WTC11 (cell line): Measurements from ENCODE around the gene EBLN2. TPM values are rescaled to one million over a fixed set of nuclear protein-coding genes. Genes with fewer than 3 reads are reported as not detected.

Experiments used
- ATAC-seq: fragments of 200-7000 bp; cut with Tn5 transposase; 2 replicates; pipeline ENCODE4 v1.10.0; 2021; ENCODE audit warnings: mild to moderate bottlenecking, moderate library complexity
- CTCF ChIA-PET: fragments of 300-600 bp; sonication (Branson Sonifier 250); formaldehyde crosslinking; loops from one replicate; lab custom pipeline; 2021; ENCODE audit warnings: antibody characterized with exemption; lab: Charles Lee
- POLR2A ChIA-PET: fragments of 350-600 bp; sonication (Branson Sonifier 250); formaldehyde crosslinking; loops from one replicate; lab custom pipeline; 2021; ENCODE audit warnings: antibody characterized with exemption; lab: Charles Lee
- DNase-seq: peaks from one replicate; pipeline ENCODE4 v3.0.0; 2021; ENCODE audit warnings: low spot score
- H3K27ac Mint-ChIP-seq: 2 replicates; pipeline ENCODE4 v1.8.0; 2021; ENCODE audit warnings: mixed read lengths
- H3K27me3 Mint-ChIP-seq: 2 replicates; pipeline ENCODE4 v1.8.0; 2021; ENCODE audit warnings: low read depth, mild to moderate bottlenecking, moderate library complexity, mixed read lengths
- H3K36me3 Mint-ChIP-seq: 2 replicates; pipeline ENCODE4 v1.8.0; 2021; ENCODE audit warnings: mixed read lengths
- H3K4me1 Mint-ChIP-seq: 2 replicates; pipeline ENCODE4 v1.8.0; 2022; ENCODE audit warnings: mixed read lengths
- H3K4me3 Mint-ChIP-seq: 2 replicates; pipeline ENCODE4 v1.8.0; 2021; ENCODE audit warnings: mild to moderate bottlenecking, moderate library complexity, mixed read lengths
- H3K9me3 Mint-ChIP-seq: 2 replicates; pipeline ENCODE4 v1.8.0; 2021; ENCODE audit warnings: mixed read lengths
- ARID4B ChIP-seq: sonication (generic); formaldehyde crosslinking; IDR thresholded peaks from 2 replicates; pipeline ENCODE4 v1.8.0; 2023; ENCODE audit warnings: missing genetic modification reagents, mild to moderate bottlenecking, borderline replicate concordance
- CREB1 ChIP-seq: sonication (generic); formaldehyde crosslinking; IDR thresholded peaks from 2 replicates; pipeline ENCODE4 v1.8.0; 2023; ENCODE audit warnings: mild to moderate bottlenecking, missing genetic modification reagents
- CTCF ChIP-seq: fragments of 200-600 bp; IDR thresholded peaks from 2 replicates; pipeline ENCODE4 v1.8.0; 2022; ENCODE audit warnings: antibody characterized with exemption
- E2F4 ChIP-seq: sonication (generic); formaldehyde crosslinking; IDR thresholded peaks from 2 replicates; pipeline ENCODE4 v1.8.1; 2022; ENCODE audit warnings: low read depth, mild to moderate bottlenecking, moderate library complexity, missing genetic modification reagents, borderline replicate concordance
- ESRRA ChIP-seq: sonication (generic); formaldehyde crosslinking; IDR thresholded peaks from 2 replicates; pipeline ENCODE4 v1.8.1; 2022; ENCODE audit warnings: mild to moderate bottlenecking, missing genetic modification reagents, borderline replicate concordance
- GABPB1 ChIP-seq: sonication (generic); formaldehyde crosslinking; IDR thresholded peaks from 2 replicates; pipeline ENCODE4 v1.8.1; 2023; ENCODE audit warnings: mild to moderate bottlenecking, missing genetic modification reagents
- IRF1 ChIP-seq: sonication (generic); formaldehyde crosslinking; IDR thresholded peaks from 2 replicates; pipeline ENCODE4 v1.8.0; 2023; ENCODE audit warnings: missing genetic modification reagents
- IRF2 ChIP-seq: sonication (generic); formaldehyde crosslinking; IDR thresholded peaks from 2 replicates; pipeline ENCODE4 v1.8.0; 2022; ENCODE audit warnings: low read depth, missing genetic modification reagents, borderline replicate concordance
- MXD4 ChIP-seq: fragments of 250-450 bp; sonication (Bioruptor Pico); IDR thresholded peaks from 2 replicates; pipeline ENCODE4 v1.8.0; 2021; ENCODE audit warnings: mild to moderate bottlenecking, moderate library complexity, borderline replicate concordance
- NR3C1 ChIP-seq: sonication (generic); formaldehyde crosslinking; conservative IDR thresholded peaks from 2 replicates; pipeline ENCODE4 v1.8.1; 2023; ENCODE audit warnings: low read depth, mild to moderate bottlenecking, missing genetic modification reagents
- SP1 ChIP-seq: sonication (generic); formaldehyde crosslinking; conservative IDR thresholded peaks from 2 replicates; pipeline ENCODE4 v1.8.1; 2022; ENCODE audit warnings: missing genetic modification reagents
- STAT6 ChIP-seq: sonication (generic); formaldehyde crosslinking; conservative IDR thresholded peaks from 2 replicates; pipeline ENCODE4 v1.8.1; 2023; ENCODE audit warnings: mild to moderate bottlenecking, low read depth, missing genetic modification reagents, moderate library complexity
- TCF7 ChIP-seq: sonication (generic); formaldehyde crosslinking; IDR thresholded peaks from 2 replicates; pipeline ENCODE4 v1.8.0; 2022; ENCODE audit warnings: mild to moderate bottlenecking, low read depth, missing genetic modification reagents, moderate library complexity
- TP53 ChIP-seq: sonication (generic); formaldehyde crosslinking; IDR thresholded peaks from 2 replicates; pipeline ENCODE4 v1.8.1; 2023; ENCODE audit warnings: mild to moderate bottlenecking, missing genetic modification reagents
- USF1 ChIP-seq: sonication (generic); formaldehyde crosslinking; IDR thresholded peaks from 2 replicates; pipeline ENCODE4 v1.8.0; 2022; ENCODE audit warnings: mild to moderate bottlenecking, missing genetic modification reagents
- USF2 ChIP-seq: sonication (generic); formaldehyde crosslinking; IDR thresholded peaks from 2 replicates; pipeline ENCODE4 v1.8.1; 2023; ENCODE audit warnings: mild to moderate bottlenecking, missing genetic modification reagents, moderate library complexity
- ZNF121 ChIP-seq: sonication (generic); formaldehyde crosslinking; IDR thresholded peaks from 2 replicates; pipeline ENCODE4 v1.8.0; 2023; ENCODE audit warnings: missing genetic modification reagents
- ZNF281 ChIP-seq: sonication (generic); formaldehyde crosslinking; IDR thresholded peaks from 2 replicates; pipeline ENCODE4 v1.8.0; 2023; ENCODE audit warnings: mild to moderate bottlenecking, missing genetic modification reagents
- total RNA-seq: library from RNA; stranded (reverse); gene quantifications from 3 replicates; pipeline ENCODE4 v1.2.3, GENCODE V29; 2021

The EBLN2 gene
- total RNA-seq, 1 experiment from 2014 or later, result 4.3 TPM

- no peak for TF ChIP-seq ESRRA (CRISPR knock-in tag)
- no peak for TF ChIP-seq NR3C1 (CRISPR knock-in tag)
Measured at GRCh38 chr3:73036694-73037591, 24.5 kb upstream of the EBLN2 start (continued).

- ChIA-PET POLR2A (no interaction called here), CTCF (no interaction called here)
- Mint-ChIP-seq H3K27me3 (no peaks in the 10 kb centered on the region), H3K9me3 (no peaks in the 10 kb centered on the region), H3K4me3 (no peak overlapping the region), H3K36me3 (no peaks in the 10 kb centered on the region), H3K27ac (peak overlapping the region; percentile 58), H3K4me1 (peaks cover 92% of the 10 kb centered on the region)
- ATAC-seq (no peak), DNase-seq (no peak)
- TF ChIP-seq IRF2 (CRISPR knock-in tag) (no peak), MXD4 (CRISPR knock-in tag) (no peak), USF2 (CRISPR knock-in tag) (no peak), STAT6 (CRISPR knock-in tag) (no peak), TP53 (CRISPR knock-in tag) (no peak), USF1 (CRISPR knock-in tag) (no peak), ZNF281 (no peak), TCF7 (no peak), ZNF121 (CRISPR knock-in tag) (no peak), SP1 (no peak), CTCF (no peak), CREB1 (CRISPR knock-in tag) (no peak), IRF1 (no peak), ARID4B (CRISPR knock-in tag) (no peak), E2F4 (CRISPR knock-in tag) (no peak), GABPB1 (CRISPR knock-in tag) (no peak)
Measured at GRCh38 chr3:73041537-73041936, 19.9 kb upstream of the EBLN2 start.
